Progenitor cell of endocrine pancreas (in vitro differentiated cells): ENCODE data around the gene ZNF80. TPM values are rescaled to one million over a fixed set of nuclear protein-coding genes. Genes with fewer than 3 reads are reported as not detected.
"Not testable (repeated sequence)": the region's sequence is repeated elsewhere in the genome, so short reads cannot be mapped to it uniquely, and the experiment has no call there.

Experiments used
- DNase-seq: peaks from one replicate; pipeline ENCODE4 v3.0.0; 2021; ENCODE audit warnings: low spot score; ENCODE audit not compliant: unreplicated experiment
- H3K27ac Mint-ChIP-seq: 2 replicates; pipeline ENCODE4 v1.8.0; 2021; ENCODE audit warnings: mild to moderate bottlenecking, moderate library complexity, mixed read lengths
- H3K27me3 Mint-ChIP-seq: 2 replicates; pipeline ENCODE4 v1.8.0; 2021; ENCODE audit warnings: mixed read lengths
- H3K36me3 Mint-ChIP-seq: 2 replicates; pipeline ENCODE4 v1.8.0; 2022; ENCODE audit warnings: mixed read lengths; ENCODE audit not compliant: insufficient read depth
- H3K4me1 Mint-ChIP-seq: 2 replicates; pipeline ENCODE4 v1.8.0; 2021; ENCODE audit warnings: low read depth, mixed read lengths
- H3K4me3 Mint-ChIP-seq: 2 replicates; pipeline ENCODE4 v1.8.0; 2021; ENCODE audit warnings: low read depth, mild to moderate bottlenecking, moderate library complexity, mixed read lengths
- H3K9me3 Mint-ChIP-seq: 2 replicates; pipeline ENCODE4 v1.8.0; 2021; ENCODE audit warnings: low read depth, mixed read lengths
- total RNA-seq: library from RNA; stranded (reverse); gene quantifications from 2 replicates; pipeline ENCODE4 v1.2.1, GENCODE V29; 2021
- TF ChIP-seq, protein P1 (sequence below): fragments of 200-600 bp; sonication (generic); IDR thresholded peaks from one replicate; pipeline ENCODE4 v1.5.0; 2021; ENCODE audit warnings: antibody characterized with exemption, mild to moderate bottlenecking; ENCODE audit not compliant: unreplicated experiment

The ZNF80 gene
- total RNA-seq, 1 donor from 2014 or later = not detected

DNA sequence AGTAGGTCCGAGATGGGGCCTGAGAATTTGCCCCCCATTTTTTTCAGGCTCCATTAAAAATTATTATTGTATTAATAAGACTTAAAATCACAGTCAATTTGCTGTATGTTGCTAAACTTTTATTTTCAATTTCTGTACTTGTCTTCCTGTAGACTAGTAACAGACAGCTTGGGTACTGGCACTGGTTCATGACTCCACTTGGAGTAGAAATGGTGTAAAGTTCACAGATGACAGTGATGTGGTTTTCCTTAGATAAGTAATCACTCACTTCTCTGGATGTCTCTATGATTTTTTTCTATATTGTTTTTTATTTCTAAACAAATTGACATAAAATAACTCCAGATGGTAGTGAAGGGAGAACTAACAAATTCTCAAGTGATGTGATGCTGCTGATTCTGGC lies 15.6 kb upstream of the ZNF80 start:
- Mint-ChIP-seq H3K27ac (no peak overlapping the region), H3K36me3 (no peaks in the 10 kb centered on the region), H3K4me3 (no peak overlapping the region), H3K4me1 (no peaks in the 10 kb centered on the region), H3K9me3 (peaks cover 9% of the 10 kb centered on the region), H3K27me3 (no peaks in the 10 kb centered on the region)
- DNase-seq = no peak
- TF ChIP-seq, protein P1, sequence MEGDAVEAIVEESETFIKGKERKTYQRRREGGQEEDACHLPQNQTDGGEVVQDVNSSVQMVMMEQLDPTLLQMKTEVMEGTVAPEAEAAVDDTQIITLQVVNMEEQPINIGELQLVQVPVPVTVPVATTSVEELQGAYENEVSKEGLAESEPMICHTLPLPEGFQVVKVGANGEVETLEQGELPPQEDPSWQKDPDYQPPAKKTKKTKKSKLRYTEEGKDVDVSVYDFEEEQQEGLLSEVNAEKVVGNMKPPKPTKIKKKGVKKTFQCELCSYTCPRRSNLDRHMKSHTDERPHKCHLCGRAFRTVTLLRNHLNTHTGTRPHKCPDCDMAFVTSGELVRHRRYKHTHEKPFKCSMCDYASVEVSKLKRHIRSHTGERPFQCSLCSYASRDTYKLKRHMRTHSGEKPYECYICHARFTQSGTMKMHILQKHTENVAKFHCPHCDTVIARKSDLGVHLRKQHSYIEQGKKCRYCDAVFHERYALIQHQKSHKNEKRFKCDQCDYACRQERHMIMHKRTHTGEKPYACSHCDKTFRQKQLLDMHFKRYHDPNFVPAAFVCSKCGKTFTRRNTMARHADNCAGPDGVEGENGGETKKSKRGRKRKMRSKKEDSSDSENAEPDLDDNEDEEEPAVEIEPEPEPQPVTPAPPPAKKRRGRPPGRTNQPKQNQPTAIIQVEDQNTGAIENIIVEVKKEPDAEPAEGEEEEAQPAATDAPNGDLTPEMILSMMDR = no peak

DNA sequence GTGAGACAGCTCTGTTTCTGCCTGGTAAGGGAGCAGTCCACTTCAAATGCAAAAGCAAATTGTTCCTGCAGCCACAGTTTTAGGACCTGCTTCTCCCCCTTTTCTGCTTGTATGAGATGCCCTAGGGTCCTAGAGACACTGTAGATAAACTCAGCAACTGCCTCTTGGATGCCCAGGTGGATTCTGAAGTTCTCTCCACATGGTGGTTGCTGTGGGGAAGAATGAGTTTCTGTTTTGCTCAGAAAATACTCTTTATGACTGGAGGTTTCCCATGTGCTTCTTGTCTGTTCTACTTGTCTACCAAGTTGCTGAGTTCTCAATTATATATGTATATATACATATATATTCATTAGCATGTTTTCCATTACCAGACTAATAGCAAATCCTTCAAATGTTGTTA lies 5.6 kb upstream of the ZNF80 start:
- no peaks in the 10 kb centered on the region for H3K27me3 Mint-ChIP-seq
- no peaks in the 10 kb centered on the region for H3K4me1 Mint-ChIP-seq
- no peaks in the 10 kb centered on the region for H3K9me3 Mint-ChIP-seq
- H3K27ac Mint-ChIP-seq = no peak overlapping the region
- no peak overlapping the region for H3K4me3 Mint-ChIP-seq
- DNase-seq = no peak
- TF ChIP-seq, protein P1 = no peak
- no peaks in the 10 kb centered on the region for H3K36me3 Mint-ChIP-seq

DNA sequence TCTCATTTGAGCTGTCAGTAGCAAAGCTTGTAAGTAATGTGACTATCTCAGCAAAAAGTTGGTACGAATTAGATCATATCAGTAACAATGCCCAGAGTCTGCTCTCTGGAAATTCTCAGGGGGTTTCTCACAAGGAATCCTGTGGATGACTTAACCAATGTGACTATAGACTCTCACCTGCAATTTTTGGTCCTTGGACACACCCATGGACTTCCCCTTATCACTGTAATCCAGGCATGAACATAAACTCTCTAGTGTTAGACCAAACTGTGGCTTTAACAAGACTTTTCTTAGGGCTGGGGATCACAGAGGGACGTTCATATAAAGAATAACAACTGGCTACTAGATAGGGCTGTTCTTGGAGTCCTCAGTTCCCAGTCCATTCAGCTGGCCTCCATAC lies 3.9 kb upstream of the ZNF80 start:
- Mint-ChIP-seq H3K27ac (no peak overlapping the region), H3K9me3 (peaks cover 4% of the 10 kb centered on the region), H3K36me3 (no peaks in the 10 kb centered on the region), H3K4me1 (no peaks in the 10 kb centered on the region), H3K27me3 (no peaks in the 10 kb centered on the region), H3K4me3 (no peak overlapping the region)
- no peak for DNase-seq
- TF ChIP-seq, protein P1 = no peak

DNA sequence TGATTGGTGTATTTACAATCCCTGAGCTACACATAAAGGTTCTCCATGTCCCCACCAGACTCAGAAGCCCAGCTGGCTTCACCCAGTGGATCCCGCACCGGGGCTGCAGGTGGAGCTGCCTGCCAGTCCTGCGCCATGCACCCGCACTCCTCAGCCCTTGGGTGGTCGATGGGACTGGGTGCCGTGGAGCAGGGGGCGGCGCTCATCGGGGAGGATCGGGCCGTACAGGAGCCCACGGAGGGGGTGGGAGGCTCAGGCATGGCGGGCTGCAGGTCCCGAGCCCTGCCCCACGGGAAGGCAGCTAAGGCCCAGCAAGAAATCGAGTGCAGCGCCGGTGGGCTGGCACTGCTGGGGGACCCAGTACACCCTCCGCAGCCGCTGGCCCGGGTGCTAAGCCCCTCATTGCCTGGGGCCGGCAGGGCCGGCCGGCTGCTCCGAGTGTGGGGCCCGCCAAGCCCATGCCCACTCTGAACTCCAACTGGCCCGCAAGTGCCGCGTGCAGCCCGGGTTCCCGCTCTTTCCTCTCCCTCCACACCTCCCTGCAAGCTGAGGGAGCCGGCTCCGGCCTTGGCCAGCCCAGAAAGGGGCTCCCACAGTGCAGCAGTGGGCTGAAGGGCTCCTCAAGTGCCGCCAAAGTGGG lies 888 bp upstream of the ZNF80 start:
- not testable (repeated sequence) for H3K4me1 Mint-ChIP-seq, H3K9me3 Mint-ChIP-seq, H3K27me3 Mint-ChIP-seq, H3K36me3 Mint-ChIP-seq, H3K4me3 Mint-ChIP-seq, DNase-seq, H3K27ac Mint-ChIP-seq

DNA sequence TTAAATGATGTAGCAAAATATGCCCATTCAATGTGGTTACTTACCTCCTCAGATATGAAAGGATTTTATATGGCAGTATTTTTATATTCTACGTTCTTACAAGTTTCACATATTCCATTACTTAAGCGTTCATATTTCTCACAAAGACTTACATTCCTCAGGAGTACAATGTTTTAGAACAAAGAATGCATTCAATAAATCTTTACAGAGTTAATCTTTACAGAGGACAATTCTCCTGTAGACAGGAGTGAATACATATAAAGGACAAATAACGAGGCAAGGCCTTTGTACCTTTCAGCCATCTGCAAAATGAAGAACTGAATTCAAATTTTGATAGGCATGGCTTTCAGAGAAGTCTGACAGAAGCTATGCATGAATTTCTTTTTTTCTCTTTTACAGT lies 1.9 kb downstream of the ZNF80 start:
- Mint-ChIP-seq H3K36me3 (no peaks in the 10 kb centered on the region), H3K9me3 (peaks cover 4% of the 10 kb centered on the region), H3K4me3 (no peak overlapping the region), H3K27me3 (no peaks in the 10 kb centered on the region), H3K27ac (no peak overlapping the region), H3K4me1 (peaks cover 4% of the 10 kb centered on the region)
- TF ChIP-seq, protein P1 = no peak
- DNase-seq = no peak

DNA sequence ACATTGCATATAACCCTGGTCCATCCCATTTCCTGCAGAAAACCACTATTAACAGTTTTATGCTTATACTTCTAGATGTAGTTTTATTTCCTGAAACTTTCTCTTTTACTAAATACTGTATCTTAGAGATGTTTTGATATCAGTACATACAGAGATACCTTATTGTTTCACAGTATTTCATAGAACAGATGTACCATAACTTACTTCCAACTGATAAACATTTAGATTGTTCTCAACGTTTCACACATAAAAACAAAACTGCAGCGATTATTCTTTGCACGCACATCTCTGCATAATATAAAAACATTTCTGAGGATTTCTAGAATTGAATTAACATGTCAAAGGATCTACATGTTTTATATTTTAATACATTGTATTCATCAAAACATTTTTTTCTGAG lies 2.6 kb downstream of the ZNF80 start:
- no peak overlapping the region for H3K27ac Mint-ChIP-seq
- DNase-seq = no peak
- no peaks in the 10 kb centered on the region for H3K36me3 Mint-ChIP-seq
- no peaks in the 10 kb centered on the region for H3K27me3 Mint-ChIP-seq
- TF ChIP-seq, protein P1 = no peak
- H3K4me1 Mint-ChIP-seq = peaks cover 4% of the 10 kb centered on the region
- no peak overlapping the region for H3K4me3 Mint-ChIP-seq
- H3K9me3 Mint-ChIP-seq = peaks cover 4% of the 10 kb centered on the region
